ENCODE measurements around the gene CNIH2.

CNIH2 gene

DNA sequence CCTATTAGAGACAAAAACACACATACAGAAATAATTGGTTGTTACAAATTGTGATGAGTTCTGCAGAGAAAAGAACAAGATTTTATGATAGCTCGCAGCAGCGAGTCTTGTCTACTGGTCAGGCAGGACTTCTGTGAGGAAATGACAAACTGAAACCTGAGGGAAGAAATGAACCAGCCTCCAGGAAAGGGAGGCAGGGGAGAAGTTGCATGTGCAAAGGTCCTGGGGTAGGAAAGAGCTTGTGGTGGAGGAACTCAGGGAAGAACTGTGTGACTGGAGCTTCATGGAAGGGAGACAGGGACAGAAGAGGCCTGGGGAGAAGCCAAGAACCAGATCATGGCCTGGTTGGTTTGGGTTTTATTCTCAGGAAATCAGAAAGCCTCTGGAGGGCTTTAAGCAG lies 18.8 kb upstream of the CNIH2 start:
- no peak for DNase-seq (ENCODE audit: low read depth in 2 of 2)

DNA sequence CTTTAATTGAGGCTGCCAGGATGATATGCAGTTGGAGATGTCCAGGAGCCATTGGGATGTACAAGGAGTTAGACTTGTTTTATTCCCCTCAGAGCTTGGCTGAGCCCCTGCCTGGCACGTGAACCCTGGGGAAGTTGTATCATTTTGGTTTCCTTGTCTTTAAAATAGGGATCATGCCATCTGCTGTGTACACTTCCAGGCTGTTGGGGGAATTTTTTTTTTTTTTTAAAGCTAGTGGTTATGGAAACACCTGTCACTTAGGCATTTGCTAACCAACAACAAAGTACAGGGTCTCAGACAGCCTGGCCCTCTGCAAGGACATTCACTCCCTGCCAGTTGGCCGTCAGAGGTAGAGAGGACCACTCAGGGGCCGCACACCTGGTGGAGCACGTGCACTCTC lies 18.0 kb upstream of the CNIH2 start:
- DNase-seq (ENCODE audit: low read depth in 2 of 2), result no peak

DNA sequence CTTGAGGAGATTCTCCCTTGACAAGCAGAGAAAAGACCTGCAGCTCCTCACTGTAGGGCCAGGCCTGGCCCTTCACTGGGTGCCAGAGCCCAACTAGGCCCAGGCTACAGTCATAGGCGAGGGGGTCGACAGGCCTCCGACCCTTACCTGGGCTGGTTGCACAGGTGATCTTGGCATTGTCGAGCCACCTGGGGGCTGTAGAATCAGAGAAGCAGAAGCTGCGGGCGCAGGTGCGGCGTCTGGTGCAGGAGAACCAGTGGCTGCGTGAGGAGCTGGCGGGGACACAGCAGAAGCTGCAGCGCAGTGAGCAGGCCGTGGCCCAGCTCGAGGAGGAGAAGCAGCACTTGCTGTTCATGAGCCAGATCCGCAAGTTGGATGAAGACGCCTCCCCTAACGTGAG lies 16.4 kb upstream of the CNIH2 start:
- no peak for DNase-seq (ENCODE audit: low read depth in 2 of 2)

DNA sequence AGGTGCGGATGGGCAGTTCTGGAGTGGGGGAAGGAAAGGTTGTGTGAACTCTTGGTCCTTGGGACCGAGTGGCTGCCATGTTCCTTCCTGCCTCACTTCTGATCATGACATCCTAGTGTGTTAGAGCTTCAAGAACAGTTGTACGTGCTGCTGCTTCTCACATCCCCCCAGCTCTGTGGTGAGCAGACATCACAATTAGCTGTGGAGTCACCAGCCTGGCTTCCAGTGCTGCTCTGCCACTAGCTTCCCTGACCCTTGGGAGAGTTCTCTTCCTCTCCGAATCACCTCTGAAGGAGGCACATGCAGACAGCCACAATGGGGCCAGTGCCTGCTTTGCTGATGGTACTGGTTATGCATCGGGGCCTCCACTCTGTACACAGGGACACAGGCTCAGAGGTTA lies 15.8 kb upstream of the CNIH2 start:
- DNase-seq (ENCODE audit: low read depth in 2 of 2), result no peak

DNA sequence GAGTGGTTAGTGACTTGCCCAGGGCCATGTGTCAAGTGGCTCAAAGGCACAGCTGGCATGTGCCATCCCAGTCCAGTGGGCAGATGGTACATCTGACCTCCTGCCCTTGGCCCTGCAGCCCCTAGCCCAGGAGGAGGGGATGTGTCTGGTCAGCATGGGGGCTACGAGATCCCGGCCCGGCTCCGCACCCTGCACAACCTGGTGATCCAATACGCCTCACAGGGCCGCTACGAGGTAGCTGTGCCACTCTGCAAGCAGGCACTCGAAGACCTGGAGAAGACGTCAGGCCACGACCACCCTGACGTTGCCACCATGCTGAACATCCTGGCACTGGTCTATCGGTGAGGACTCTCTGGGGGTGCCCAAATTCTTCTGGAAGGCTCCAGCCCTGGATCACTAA lies 15.3 kb upstream of the CNIH2 start:
- no peak for DNase-seq (ENCODE audit: low read depth in 2 of 2)

DNA sequence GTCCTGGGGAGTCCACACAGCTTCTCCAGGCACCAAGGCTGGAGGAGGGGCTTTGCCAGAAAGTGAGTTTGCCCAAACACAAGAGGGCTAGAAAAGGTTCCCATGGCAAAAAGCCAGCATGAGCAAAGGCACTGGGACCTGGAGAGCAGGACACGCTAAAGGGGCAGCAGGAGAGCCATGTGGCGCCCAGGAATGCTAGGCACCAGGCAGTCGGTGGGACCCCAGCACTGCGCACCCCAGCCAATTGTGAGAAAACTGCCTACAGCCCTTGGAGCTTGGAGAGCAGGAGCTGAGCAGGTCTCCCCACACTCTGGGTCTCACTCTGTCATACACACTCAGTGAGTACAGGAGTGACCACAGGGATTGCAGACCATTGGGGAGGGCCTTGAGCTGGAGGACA lies 14.7 kb upstream of the CNIH2 start:
- no peak for DNase-seq (ENCODE audit: low read depth in 2 of 2)

DNA sequence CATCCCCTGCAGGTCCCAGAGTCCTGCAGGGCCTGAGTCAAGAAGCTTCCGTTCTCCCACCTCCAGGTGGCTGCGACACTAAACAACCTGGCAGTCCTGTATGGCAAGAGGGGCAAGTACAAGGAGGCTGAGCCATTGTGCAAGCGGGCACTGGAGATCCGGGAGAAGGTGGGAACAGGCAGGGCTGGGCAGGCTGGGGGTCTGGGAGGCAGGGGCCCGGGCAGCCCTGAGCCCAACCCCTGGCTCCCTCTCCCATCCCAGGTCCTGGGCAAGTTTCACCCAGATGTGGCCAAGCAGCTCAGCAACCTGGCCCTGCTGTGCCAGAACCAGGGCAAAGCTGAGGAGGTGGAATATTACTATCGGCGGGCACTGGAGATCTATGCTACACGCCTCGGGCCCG lies 14.2 kb upstream of the CNIH2 start:
- no peak for DNase-seq (ENCODE audit: low read depth in 2 of 2)

DNA sequence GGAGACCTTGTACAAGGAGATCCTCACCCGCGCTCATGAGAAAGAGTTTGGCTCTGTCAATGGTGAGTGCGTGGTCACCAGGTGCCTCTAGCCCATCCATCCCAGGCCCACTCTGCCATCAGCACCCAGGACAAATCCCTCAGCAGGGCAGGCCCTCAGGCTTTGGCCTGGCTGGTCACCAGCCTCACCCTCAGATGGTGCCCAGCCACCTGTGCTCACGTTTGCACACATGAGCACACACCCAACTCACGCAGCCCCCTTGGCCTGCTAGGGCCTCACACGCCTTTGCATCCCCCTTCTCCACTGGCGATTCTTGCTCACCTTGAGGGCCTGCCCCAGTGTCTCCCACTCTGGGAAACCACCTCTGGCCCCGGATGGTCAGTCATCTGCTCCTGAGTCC lies 13.6 kb upstream of the CNIH2 start:
- no peak for DNase-seq (ENCODE audit: low read depth in 2 of 2)

DNA sequence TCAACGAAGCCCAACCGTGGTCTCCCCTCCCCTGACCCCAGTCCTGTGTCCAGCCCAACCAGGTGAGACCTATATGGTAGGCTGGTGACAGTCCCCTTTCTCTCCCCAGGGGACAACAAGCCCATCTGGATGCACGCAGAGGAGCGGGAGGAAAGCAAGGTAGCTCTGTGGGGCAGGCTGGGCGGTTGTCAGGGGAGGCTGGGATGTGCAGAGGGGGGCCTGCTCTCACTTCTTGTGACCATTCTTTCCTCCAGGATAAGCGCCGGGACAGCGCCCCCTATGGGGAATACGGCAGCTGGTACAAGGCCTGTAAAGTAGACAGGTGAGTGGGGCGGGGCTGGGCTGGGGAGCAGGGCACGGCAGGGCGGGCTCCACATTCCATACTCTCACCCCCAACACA lies 13.1 kb upstream of the CNIH2 start:
- DNase-seq (ENCODE audit: low read depth in 2 of 2), result no peak

DNA sequence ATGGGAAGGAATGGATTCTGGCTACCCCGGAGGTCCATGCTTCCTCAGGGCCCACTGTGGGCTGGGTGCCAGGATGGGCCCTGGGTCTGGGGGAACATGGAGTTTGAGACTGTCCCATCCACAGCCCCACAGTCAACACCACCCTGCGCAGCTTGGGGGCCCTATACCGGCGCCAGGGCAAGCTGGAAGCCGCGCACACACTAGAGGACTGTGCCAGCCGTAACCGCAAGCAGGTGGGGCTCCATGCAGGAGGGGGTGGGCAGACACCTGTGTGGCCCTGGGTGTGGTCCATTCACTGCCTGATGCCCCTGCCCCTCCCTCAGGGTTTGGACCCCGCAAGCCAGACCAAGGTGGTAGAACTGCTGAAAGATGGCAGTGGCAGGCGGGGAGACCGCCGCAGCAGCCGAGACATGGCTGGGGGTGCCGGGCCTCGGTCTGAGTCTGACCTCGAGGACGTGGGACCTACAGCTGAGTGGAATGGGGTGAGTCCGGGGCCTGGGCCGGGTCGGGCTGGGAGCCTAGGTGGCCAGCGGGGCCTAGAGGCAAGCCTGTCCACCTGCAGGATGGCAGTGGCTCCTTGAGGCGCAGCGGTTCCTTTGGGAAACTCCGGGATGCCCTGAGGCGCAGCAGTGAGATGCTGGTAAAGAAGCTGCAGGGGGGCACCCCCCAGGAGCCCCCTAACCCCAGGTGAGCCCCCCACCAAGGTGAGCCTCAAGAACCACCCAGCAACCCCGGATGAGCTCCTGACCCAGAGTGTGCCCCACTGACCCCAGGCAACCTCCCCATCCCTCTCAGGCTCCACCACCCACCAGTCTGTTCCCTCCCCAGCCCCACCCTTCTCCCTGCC lies 12.2 kb upstream of the CNIH2 start:
- DNase-seq (ENCODE audit: low read depth in 2 of 2), result no peak

DNA sequence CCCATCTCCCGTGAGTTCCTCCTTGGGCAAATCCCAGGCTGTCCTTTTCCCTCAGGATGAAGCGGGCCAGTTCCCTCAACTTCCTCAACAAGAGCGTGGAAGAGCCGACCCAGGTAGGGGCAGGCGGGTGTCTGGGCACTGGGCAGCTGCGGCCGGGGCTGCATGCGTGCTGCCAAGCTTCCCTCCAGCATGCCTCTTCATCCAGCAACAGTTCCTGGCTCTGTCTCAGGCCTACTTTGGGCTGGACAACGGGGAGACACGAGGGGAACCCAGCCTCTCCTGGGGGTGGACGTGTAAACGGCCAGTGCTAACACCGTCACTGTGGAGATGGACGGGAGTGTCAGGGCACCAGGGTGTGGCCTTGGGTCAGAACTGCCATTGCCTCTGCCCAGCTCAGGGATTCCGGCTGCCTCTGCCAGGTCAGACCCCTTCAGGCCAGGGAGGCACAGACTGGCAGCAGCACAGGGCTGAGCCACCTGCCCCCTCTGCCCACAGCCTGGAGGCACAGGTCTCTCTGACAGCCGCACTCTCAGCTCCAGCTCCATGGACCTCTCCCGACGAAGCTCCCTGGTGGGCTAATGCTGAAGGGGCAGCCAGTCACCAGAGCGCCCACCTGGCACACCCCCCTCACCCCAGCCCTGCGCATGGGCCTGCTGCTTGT lies 11.5 kb upstream of the CNIH2 start:
- DNase-seq (ENCODE audit: low read depth in 2 of 2), result no peak

DNA sequence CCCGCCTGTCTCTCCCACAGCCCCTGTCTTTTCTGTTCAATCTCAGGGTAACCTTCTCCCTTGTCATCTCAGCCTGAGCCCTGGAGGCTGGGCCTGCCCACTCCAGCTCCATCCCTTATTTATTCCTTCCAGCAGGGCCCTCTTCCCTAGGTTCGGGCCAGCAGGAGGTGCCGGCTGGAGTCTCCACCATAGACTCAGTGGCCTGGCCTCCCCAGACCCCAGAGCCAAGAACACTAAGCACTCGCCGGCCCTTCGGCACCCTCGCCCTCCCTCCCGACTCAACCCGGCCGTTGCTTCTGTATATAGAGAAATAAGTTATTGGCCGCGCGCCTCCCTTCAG lies 11.0 kb upstream of the CNIH2 start:
- no peak for DNase-seq (ENCODE audit: low read depth in 2 of 2)

DNA sequence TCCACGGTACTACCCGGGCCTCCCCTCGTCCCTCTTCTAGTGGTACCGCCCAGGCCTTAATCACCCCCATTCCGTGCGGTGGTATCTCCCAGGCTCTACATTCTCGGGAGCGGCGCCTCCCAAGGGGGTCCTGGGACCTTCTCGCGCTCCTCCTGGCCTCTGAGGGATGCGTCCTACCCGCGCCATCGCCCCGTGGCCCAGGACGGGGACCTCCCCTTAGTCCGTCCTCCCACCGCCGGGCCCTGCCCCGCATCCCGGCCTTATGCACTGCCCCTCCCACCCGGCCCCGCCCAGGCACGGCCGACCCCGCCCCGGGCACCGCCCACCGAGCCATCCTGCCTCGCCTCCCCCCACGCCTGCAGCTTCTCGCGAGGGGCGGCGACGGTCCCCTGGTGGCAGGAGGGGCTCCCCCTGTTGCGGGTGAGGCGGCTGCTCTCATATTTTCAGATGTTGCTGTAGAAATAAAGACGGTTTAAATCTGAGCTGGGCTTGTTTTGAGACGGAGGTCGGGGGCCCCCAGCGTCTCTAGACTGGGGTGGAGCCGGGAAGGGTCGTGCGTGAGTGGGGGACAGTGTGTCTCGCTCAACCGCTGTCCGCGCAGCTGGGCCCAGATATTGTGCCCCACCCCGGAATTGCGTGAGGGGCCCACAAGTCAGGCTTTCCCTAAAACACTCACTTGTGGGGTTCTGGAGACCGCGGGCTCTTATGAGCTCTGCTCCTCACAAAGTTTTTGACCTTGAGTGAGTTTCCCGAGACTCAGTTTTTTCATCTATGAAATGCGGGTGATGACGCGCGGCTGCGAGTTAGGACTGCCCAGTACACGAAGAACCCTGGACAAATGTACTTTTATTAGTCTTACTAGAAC lies 10.4 kb upstream of the CNIH2 start:
- peak; percentile 70 to 84 for DNase-seq (ENCODE audit: low read depth in 2 of 2)

DNA sequence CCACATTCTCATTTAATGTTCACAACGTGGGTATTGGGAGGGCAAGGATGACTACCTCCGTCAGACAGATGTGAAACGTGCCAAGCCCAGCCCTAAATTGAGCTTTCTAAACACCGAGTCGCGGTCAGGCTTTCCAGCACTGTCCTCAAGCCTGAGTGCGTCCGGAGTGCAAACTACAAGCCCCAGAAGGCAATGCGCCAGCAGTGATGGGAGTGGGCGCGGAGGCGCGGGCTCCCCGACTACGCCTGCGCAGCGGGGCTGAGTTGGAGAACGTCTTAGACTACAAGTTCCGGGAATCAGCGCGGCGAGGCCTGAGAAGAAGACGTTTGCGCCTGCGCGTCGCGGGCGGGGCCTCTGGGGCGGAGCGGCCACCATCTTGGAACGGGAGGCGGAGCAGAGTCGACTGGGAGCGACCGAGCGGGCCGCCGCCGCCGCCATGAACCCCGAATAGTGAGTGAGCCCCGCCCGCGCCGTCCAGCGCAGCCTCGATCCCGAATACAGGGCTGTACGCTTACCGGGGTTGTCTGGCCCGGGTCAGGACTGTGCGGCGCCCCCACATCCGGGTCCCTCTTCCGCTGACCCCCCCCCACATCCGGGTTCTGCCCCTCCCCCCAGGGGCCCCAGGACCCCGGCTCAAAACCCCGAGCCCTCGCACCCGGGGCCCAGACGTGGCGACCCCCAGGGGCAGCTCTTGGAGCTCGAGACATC lies 9.6 kb upstream of the CNIH2 start, which contains the start of gene RAB1B:
Gene RAB1B (plus strand): TSS at position 396 of the 708 bp plus-strand sequence. CDS start 41 bp downstream, at position 437.
- peak; percentile 99 to 100 for DNase-seq (ENCODE audit: low read depth in 2 of 2)

DNA sequence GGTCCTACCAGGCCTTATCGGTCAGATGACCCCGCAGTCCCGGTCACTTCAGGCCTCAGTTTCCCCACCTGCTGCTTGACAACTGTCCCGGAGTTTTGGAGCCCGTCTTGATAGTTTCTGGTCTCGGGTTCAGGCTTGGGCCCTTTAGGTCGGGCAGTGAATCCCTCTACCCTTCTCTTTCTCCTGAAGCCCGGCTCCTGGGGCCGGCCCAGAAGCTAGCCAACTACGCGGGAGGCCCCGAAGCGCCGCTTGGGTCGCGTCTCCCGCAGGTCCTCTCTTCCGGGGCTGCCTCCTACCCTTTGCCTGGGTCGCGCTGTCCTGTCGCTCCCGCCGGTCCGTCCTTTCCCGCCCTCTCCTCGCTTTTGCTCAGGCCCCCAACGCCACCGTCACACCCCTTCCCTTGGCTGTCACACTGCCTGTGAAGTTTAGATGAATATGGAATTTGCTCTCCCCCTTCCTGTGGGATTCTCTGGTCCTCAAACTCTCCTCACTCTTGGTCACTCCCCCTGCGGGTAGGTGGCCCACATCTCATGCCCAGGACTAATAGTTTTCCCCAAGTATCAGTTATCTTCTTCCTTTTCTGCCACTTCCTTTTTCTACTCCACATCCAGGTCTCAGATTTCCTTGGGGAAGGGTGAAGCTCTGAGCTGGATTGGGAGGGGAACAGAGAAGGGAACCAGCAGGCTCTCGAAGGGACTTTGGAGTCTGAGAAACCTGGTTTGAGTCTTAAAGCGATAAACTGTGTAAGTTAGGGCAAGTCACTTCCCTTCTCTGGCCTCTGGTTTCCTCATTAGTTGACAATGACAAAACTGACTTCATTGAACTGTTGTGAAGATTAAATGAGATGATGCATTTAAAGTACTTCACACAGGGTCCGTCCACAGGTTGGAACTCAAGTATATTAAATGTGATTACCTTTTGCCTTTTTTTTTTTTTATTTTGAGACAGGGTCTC lies 8.7 kb upstream of the CNIH2 start:
- DNase-seq (ENCODE audit: low read depth in 2 of 2), result no peak

DNA sequence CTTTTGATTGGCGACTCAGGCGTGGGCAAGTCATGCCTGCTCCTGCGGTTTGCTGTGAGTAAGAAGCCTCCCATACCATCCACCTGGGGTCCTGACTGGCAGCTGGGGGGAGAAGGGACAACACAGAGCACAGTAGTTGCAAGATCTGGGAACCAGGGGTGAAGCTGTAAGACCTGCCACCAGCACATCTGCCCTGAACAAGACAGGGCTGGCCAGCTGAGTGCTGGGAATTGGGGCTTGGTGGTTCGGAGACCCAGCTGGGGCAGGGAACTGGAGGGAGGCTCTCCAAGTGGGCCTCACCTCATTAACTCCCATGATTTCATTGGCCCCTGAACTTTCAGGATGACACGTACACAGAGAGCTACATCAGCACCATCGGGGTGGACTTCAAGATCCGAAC lies 6.2 kb upstream of the CNIH2 start:
- DNase-seq (ENCODE audit: low read depth in 2 of 2), result no peak

DNA sequence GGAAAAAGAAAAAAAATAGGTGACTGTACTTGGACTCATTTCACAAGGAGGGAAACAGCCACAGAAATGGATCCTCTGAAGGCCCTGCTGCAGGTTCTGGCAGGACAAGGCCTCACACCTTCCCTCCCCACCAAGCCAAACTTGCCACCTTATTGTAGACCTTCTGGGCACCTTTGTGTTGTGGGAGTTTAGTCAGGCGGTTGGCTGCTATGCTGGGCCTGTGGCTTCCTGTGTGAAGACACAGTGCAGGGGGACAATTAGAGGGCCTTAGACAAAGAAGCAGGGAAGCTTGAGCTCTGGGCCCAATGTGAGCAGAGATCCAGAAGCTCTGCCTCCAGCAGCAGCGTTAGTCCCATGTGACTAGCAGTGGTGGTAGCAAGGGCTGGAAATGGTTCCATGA lies 5.4 kb upstream of the CNIH2 start:
- no peak for DNase-seq (ENCODE audit: low read depth in 2 of 2)

DNA sequence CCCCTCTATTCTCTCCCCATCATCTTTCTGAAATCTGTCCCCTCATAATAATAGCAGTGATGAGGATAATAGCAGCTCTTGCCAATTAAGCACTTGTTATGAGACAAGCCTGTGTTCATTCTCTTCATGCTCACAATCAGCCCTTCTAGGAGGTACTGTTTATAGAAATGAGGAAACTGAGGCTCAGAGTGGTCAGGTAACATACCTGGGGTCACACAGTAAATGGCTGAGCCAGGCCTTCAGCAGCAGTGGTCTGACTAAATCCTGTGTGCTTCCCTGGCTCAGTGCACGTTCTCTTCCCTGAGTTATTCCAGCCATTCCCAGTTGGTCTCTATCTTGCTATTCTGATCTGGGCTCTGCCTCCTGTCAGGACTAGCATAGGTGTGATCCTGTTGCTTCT lies 3.8 kb upstream of the CNIH2 start:
- no peak for DNase-seq (ENCODE audit: low read depth in 2 of 2)

DNA sequence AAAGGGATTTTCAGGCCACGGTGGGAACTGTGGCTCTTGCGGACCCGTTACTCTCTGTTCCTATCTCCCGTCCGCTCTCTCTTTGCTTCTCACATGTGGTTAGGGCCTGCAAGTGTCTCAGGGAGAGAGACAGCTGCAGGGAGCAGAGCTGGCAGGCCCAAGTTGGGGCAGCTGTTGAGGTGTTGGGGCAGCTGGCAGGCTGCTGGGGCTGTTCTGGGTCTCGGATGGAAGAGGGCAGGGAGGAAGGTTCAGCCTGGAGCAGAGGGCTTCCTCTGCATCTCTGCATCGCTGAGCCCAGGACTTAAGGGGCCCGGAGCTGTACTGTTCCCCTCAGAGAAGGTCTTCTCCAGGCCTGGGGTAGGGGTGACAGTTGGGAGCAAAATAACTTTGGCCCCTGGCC lies 2.6 kb upstream of the CNIH2 start:
- no peak for DNase-seq (ENCODE audit: low read depth in 2 of 2)

DNA sequence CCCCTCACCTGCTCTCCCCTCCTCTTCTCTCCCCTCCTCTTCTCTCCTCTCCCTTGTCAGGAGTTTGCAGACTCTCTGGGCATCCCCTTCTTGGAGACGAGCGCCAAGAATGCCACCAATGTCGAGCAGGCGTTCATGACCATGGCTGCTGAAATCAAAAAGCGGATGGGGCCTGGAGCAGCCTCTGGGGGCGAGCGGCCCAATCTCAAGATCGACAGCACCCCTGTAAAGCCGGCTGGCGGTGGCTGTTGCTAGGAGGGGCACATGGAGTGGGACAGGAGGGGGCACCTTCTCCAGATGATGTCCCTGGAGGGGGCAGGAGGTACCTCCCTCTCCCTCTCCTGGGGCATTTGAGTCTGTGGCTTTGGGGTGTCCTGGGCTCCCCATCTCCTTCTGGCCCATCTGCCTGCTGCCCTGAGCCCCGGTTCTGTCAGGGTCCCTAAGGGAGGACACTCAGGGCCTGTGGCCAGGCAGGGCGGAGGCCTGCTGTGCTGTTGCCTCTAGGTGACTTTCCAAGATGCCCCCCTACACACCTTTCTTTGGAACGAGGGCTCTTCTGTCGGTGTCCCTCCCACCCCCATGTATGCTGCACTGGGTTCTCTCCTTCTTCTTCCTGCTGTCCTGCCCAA lies 1.9 kb upstream of the CNIH2 start:
- no peak for DNase-seq (ENCODE audit: low read depth in 2 of 2)

Data from stimulated activated CD8-positive, alpha-beta memory T cell treated with anti-CD3 and anti-CD28 coated beads, Interleukin-7, amount 100 ng/mL, for 4 hours (primary cell).